H9 (cell line): ENCODE results near the gene CERS1. TPM values are rescaled to one million over a fixed set of nuclear protein-coding genes. Genes with fewer than 3 reads are reported as not detected.

ENCODE experiments used
- DNase-seq: peaks from one replicate; pipeline ENCODE4 v3.0.0-alpha.2; 2017
- H2AFZ ChIP-seq: one replicate; pipeline ENCODE4 v1.6.1; 2013; ENCODE audit warnings: mild to moderate bottlenecking, low read length, control low read depth, moderate library complexity
- H2AK5ac ChIP-seq: 2 replicates; pipeline ENCODE4 v1.6.1; 2013; ENCODE audit warnings: low read length, control low read depth, mixed read lengths; ENCODE audit not compliant: insufficient read length
- H2BK120ac ChIP-seq: one replicate; pipeline ENCODE4 v1.6.1; 2013; ENCODE audit warnings: low read depth, mild to moderate bottlenecking, low read length, control low read depth, inconsistent platforms; ENCODE audit not compliant: poor library complexity, severe bottlenecking
- H2BK12ac ChIP-seq: 2 replicates; pipeline ENCODE4 v1.6.1; 2013; ENCODE audit warnings: low read length, control low read depth, mixed read lengths, low read depth; ENCODE audit not compliant: insufficient read length
- H2BK15ac ChIP-seq: 2 replicates; pipeline ENCODE4 v1.6.1; 2013; ENCODE audit warnings: low read depth, low read length, control low read depth
- H2BK20ac ChIP-seq: one replicate; pipeline ENCODE4 v1.6.1; 2013; ENCODE audit warnings: low read depth, mild to moderate bottlenecking, low read length, control low read depth, inconsistent platforms; ENCODE audit not compliant: poor library complexity, severe bottlenecking
- H2BK5ac ChIP-seq: 2 replicates; pipeline ENCODE4 v1.6.1; 2013; ENCODE audit warnings: low read length, control low read depth, mixed read lengths; ENCODE audit not compliant: insufficient read length
- H3K14ac ChIP-seq: 2 replicates; pipeline ENCODE4 v1.6.1; 2013; ENCODE audit warnings: low read length, control low read depth; ENCODE audit not compliant: insufficient read depth
- H3K18ac ChIP-seq: 2 replicates; pipeline ENCODE4 v1.6.1; 2013; ENCODE audit warnings: low read depth, mild to moderate bottlenecking, mixed read lengths, low read length, control low read depth; ENCODE audit not compliant: insufficient read length
- H3K23ac ChIP-seq: 2 replicates; pipeline ENCODE4 v1.6.1; 2013; ENCODE audit warnings: low read length, control low read depth, mixed read lengths, low read depth; ENCODE audit not compliant: insufficient read length
- H3K23me2 ChIP-seq: 2 replicates; pipeline ENCODE4 v1.6.1; 2013; ENCODE audit warnings: low read depth, mild to moderate bottlenecking, mixed read lengths, low read length, control low read depth; ENCODE audit not compliant: insufficient read length, poor library complexity, severe bottlenecking
- H3K27ac ChIP-seq: 2 replicates; pipeline ENCODE4 v1.5.1; 2013; ENCODE audit warnings: low read length, control low read depth, mixed read lengths, low read depth; ENCODE audit not compliant: insufficient read length
- H3K27me3 ChIP-seq: 2 replicates; pipeline ENCODE4 v1.6.1; 2013; ENCODE audit warnings: low read length, control low read depth, inconsistent platforms; ENCODE audit not compliant: insufficient read depth
- H3K4ac ChIP-seq: 2 replicates; pipeline ENCODE4 v1.6.1; 2013; ENCODE audit warnings: low read depth, mild to moderate bottlenecking, control low read depth, inconsistent platforms, low read length, moderate library complexity
- H3K4me1 ChIP-seq: 2 replicates; pipeline ENCODE4 v1.6.1; 2013; ENCODE audit warnings: low read length, control low read depth, inconsistent platforms; ENCODE audit not compliant: insufficient read depth
- H3K4me2 ChIP-seq: 2 replicates; pipeline ENCODE4 v1.6.1; 2013; ENCODE audit warnings: low read length, control low read depth, mixed read lengths; ENCODE audit not compliant: insufficient read length, insufficient read depth
- H3K56ac ChIP-seq: 2 replicates; pipeline ENCODE4 v1.6.1; 2013; ENCODE audit warnings: low read depth, mild to moderate bottlenecking, mixed read lengths, low read length, control low read depth; ENCODE audit not compliant: insufficient read length
- H3K79me1 ChIP-seq: 2 replicates; pipeline ENCODE4 v1.6.1; 2013; ENCODE audit warnings: low read depth, mild to moderate bottlenecking, moderate library complexity, low read length, control low read depth, inconsistent platforms; ENCODE audit not compliant: insufficient read depth, poor library complexity, severe bottlenecking
- H3K79me2 ChIP-seq: 2 replicates; pipeline ENCODE4 v1.6.1; 2013; ENCODE audit warnings: low read length, control low read depth, inconsistent platforms; ENCODE audit not compliant: insufficient read depth
- H3K9ac ChIP-seq: 2 replicates; pipeline ENCODE4 v1.6.1; 2013; ENCODE audit warnings: low read length, control low read depth, mixed read lengths; ENCODE audit not compliant: insufficient read length; ENCODE audit errors: extremely low read depth
- H3K9me3 ChIP-seq: one replicate; pipeline ENCODE4 v1.6.1; 2013; ENCODE audit warnings: low read depth, low read length, inconsistent platforms; ENCODE audit not compliant: control insufficient read depth
- H3T11ph ChIP-seq: one replicate; pipeline ENCODE4 v1.6.1; 2013; ENCODE audit warnings: mild to moderate bottlenecking, low read length, control low read depth, inconsistent platforms
- H4K20me1 ChIP-seq: one replicate; pipeline ENCODE4 v1.6.1; 2013; ENCODE audit not compliant: control insufficient read depth, insufficient read length, insufficient read depth
- H4K5ac ChIP-seq: 2 replicates; pipeline ENCODE4 v1.6.1; 2013; ENCODE audit warnings: low read depth, mild to moderate bottlenecking, mixed read lengths, low read length, control low read depth; ENCODE audit not compliant: insufficient read length
- H4K8ac ChIP-seq: replicated peaks from 2 replicates; pipeline ENCODE4 v1.6.1; 2013; ENCODE audit warnings: low read length, control low read depth, mixed read lengths, low read depth; ENCODE audit not compliant: insufficient read length
- H4K91ac ChIP-seq: 2 replicates; pipeline ENCODE4 v1.6.1; 2013; ENCODE audit warnings: low read depth, mild to moderate bottlenecking, moderate library complexity, mixed read lengths, low read length, control low read depth; ENCODE audit not compliant: insufficient read length
- H3K27ac Mint-ChIP-seq, 3 experiments: 2 replicates in 2 of 3; 3 replicates in 1 of 3; pipeline ENCODE4 v1.8.0; 2020 to 2021; ENCODE audit warnings: mixed read lengths in 3 of 3, mild to moderate bottlenecking in 1 of 3, moderate library complexity in 1 of 3
- H3K27me3 Mint-ChIP-seq: 2 replicates; pipeline ENCODE4 v1.8.0; 2021; ENCODE audit warnings: low read depth, mild to moderate bottlenecking, moderate library complexity, mixed read lengths
- H3K36me3 Mint-ChIP-seq, 3 experiments: 2 replicates in 2 of 3; 3 replicates in 1 of 3; pipeline ENCODE4 v1.8.0; 2020 to 2021; ENCODE audit warnings: low read depth in 3 of 3, mixed read lengths in 3 of 3; ENCODE audit not compliant: insufficient read depth in 1 of 3
- H3K4me1 Mint-ChIP-seq, 2 experiments: 2 replicates each; pipeline ENCODE4 v1.8.0; 2020; ENCODE audit warnings: mixed read lengths in 2 of 2
- H3K4me3 Mint-ChIP-seq, 2 experiments: 2 replicates in 1 of 2; 3 replicates in 1 of 2; pipeline ENCODE4 v1.8.0; 2020 to 2021; ENCODE audit warnings: mild to moderate bottlenecking in 2 of 2, mixed read lengths in 2 of 2, moderate library complexity in 1 of 2
- H3K9me3 Mint-ChIP-seq, 2 experiments: 2 replicates in 1 of 2; 3 replicates in 1 of 2; pipeline ENCODE4 v1.8.0; 2020; ENCODE audit warnings: mild to moderate bottlenecking in 2 of 2, mixed read lengths in 2 of 2, moderate library complexity in 1 of 2
- CTCF ChIP-seq: fragments of 200-600 bp; sonication (generic); conservative IDR thresholded peaks from 3 replicates; pipeline ENCODE4 v1.8.0; 2021; ENCODE audit warnings: antibody characterized with exemption, mild to moderate bottlenecking
- WGBS: extraction: QIAGEN DNeasy Blood & Tissue Kit; methylation state at CpG from one replicate; pipeline ENCODE4 v1.1.7; 2013; ENCODE audit warnings: missing lambda C conversion rate, low lambda C conversion rate, mixed read lengths; ENCODE audit not compliant: insufficient read length; ENCODE audit errors: extremely low coverage; 5-methylcytosine and 5-hydroxymethylcytosine counted together
- total RNA-seq: library from RNA; stranded (reverse); gene quantifications from 2 replicates; pipeline ENCODE4 v1.2.1, GENCODE V29; 2021

CERS1 gene
- total RNA-seq, 1 experiment from 2014 or later: 19.3 TPM

DNA sequence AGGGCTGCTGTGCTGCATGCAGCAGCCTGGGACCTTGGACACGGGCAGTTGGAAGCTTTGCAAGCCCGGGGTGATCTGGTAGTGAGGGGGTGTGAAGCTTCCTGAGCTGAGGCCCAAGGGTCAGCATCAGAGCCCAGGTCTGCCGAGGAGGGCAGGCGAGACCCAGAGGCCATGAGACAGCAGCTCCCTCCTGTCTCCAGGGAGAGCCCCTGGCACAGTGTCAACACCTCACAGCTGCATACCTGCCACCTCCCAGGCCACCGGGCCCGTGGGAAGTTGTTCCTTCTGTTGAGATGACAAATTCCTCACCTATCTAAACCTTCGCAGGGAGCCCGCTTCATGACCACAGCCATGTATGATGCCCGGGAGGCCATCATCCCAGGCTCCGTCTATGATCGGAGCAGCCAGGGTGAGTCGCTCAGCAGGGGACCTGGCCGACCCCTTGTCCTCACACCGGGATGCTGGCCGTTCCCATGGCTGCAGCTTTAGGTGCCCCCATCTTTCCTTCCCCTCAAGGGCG, 32.1 kb downstream of the CERS1 start:
- Histone ChIP-seq H3K4me1 (no peaks in the 10 kb centered on the region), H2BK12ac (no peak overlapping the region), H3K56ac (no peak overlapping the region), H2AK5ac (no peak overlapping the region), H2BK20ac (no peak overlapping the region), H3T11ph (no peak overlapping the region), H3K9ac (no peak overlapping the region), H3K79me2 (no peaks in the 10 kb centered on the region), H2BK5ac (no peak overlapping the region), H3K79me1 (no peaks in the 10 kb centered on the region), H3K4me2 (no peak overlapping the region), H4K91ac (no peak overlapping the region), H4K8ac (no peak overlapping the region), H3K14ac (no peak overlapping the region), H3K23me2 (no peaks in the 10 kb centered on the region), H3K27ac (no peak overlapping the region), H3K9me3 (no peaks in the 10 kb centered on the region), H2AFZ (no peak overlapping the region), H3K27me3 (no peaks in the 10 kb centered on the region), H4K5ac (no peak overlapping the region), H3K18ac (no peak overlapping the region), H2BK15ac (no peak overlapping the region), H3K4ac (no peak overlapping the region), H3K23ac (no peak overlapping the region), H4K20me1 (no peaks in the 10 kb centered on the region), H2BK120ac (no peak overlapping the region)
- Mint-ChIP-seq H3K9me3 (no peaks in the 10 kb centered on the region), H3K4me3 (no peak overlapping the region), H3K27ac (no peak overlapping the region), H3K27me3 (no peaks in the 10 kb centered on the region), H3K4me1 (peaks cover 0 to 6% of the 10 kb centered on the region in 2 experiments; a peak in 2 of 4 replicates), H3K36me3 (peaks cover 28 to 77% (median 73%) of the 10 kb centered on the region in 3 experiments; a peak in 6 of 7 replicates)
- TF ChIP-seq CTCF: no peak
- no peak for DNase-seq
- no CpG with 5 or more reads among the region's 16 CpGs for WGBS
